IPS-NIHi11 (cell line): Measurements from ENCODE around the gene CACNG8.
A peak's percentile ranks its signal among the peaks of the same experiment; 100 is the strongest.

Experiments
- DNase-seq: peaks from one replicate; pipeline ENCODE4 v3.0.0; 2012; ENCODE audit warnings: mixed read lengths, low spot score

CACNG8 gene

GRCh38 chr19:53961523-53962356 is 997 bp upstream of the CACNG8 start:
- DNase-seq = no peak

GRCh38 chr19:53965091-53965490 is 2.4 kb downstream of the CACNG8 start:
- DNase-seq = no peak

GRCh38 chr19:53966931-53967330 is 4.2 kb downstream of the CACNG8 start:
- DNase-seq = no peak

GRCh38 chr19:53969366-53969765 is 6.6 kb downstream of the CACNG8 start:
- no peak for DNase-seq

- no peak for DNase-seq
Measured at GRCh38 chr19:53971673-53972072, 8.9 kb downstream of the CACNG8 start.

GRCh38 chr19:53977429-53977990 is 14.8 kb downstream of the CACNG8 start:
- DNase-seq = peak; percentile 74

GRCh38 chr19:53977991-53978731 is 15.4 kb downstream of the CACNG8 start:
- peak; percentile 82 for DNase-seq

GRCh38 chr19:53978975-53979801 is 16.5 kb downstream of the CACNG8 start:
- no peak for DNase-seq

- peak; percentile 85 for DNase-seq
Measured at GRCh38 chr19:53980539-53981375, 18.0 kb downstream of the CACNG8 start.

- peak; percentile 72 for DNase-seq
Measured at GRCh38 chr19:53981376-53981951, 18.7 kb downstream of the CACNG8 start.

- peak; percentile 78 for DNase-seq
Measured at GRCh38 chr19:53982001-53982451, 19.3 kb downstream of the CACNG8 start.

- DNase-seq = peak; percentile 72
Measured at GRCh38 chr19:53982611-53983010, 19.9 kb downstream of the CACNG8 start.

GRCh38 chr19:53983457-53984289 is 20.9 kb downstream of the CACNG8 start:
- DNase-seq = no peak

GRCh38 chr19:53985863-53986262 is 23.1 kb downstream of the CACNG8 start:
- DNase-seq = no peak

- DNase-seq = no peak
Measured at GRCh38 chr19:53988981-53989380, 26.2 kb downstream of the CACNG8 start.

GRCh38 chr19:53989600-53990533 is 27.1 kb downstream of the CACNG8 start:
- no peak for DNase-seq

- DNase-seq = peak; percentile 78
Measured at GRCh38 chr19:53991224-53992113, 28.7 kb downstream of the CACNG8 start, which contains the start of gene CACNG6. CACNG6 (plus strand) TSS chr19:53991637; CDS start chr19:53992878, 1,241 bp downstream.
